ENCODE results near the gene PARS2.

- TF ChIP-seq, protein P1, sequence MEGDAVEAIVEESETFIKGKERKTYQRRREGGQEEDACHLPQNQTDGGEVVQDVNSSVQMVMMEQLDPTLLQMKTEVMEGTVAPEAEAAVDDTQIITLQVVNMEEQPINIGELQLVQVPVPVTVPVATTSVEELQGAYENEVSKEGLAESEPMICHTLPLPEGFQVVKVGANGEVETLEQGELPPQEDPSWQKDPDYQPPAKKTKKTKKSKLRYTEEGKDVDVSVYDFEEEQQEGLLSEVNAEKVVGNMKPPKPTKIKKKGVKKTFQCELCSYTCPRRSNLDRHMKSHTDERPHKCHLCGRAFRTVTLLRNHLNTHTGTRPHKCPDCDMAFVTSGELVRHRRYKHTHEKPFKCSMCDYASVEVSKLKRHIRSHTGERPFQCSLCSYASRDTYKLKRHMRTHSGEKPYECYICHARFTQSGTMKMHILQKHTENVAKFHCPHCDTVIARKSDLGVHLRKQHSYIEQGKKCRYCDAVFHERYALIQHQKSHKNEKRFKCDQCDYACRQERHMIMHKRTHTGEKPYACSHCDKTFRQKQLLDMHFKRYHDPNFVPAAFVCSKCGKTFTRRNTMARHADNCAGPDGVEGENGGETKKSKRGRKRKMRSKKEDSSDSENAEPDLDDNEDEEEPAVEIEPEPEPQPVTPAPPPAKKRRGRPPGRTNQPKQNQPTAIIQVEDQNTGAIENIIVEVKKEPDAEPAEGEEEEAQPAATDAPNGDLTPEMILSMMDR (IDR thresholded peaks at IDR 0.05): no peak
- no peak for TF ChIP-seq POLR2A (IDR thresholded peaks at IDR 0.05)
- TF ChIP-seq EP300 (IDR thresholded peaks at IDR 0.05): no peak
- no peak for TF ChIP-seq POLR2AphosphoS5 (IDR thresholded peaks at IDR 0.05)
Observed at GRCh38 chr1:54804471-54805132, 40.3 kb upstream of the PARS2 start.
